ENCODE measurements around the gene SLC35E3. TPM values are rescaled to one million over a fixed set of nuclear protein-coding genes. Genes with fewer than 3 reads are reported as not detected.
"Not testable (repeated sequence)": the region's sequence is repeated elsewhere in the genome, so short reads cannot be mapped to it uniquely, and the experiment has no call there.

Gene SLC35E3
- total RNA-seq, 1 donor from 2014 or later: 9.5 TPM

DNA sequence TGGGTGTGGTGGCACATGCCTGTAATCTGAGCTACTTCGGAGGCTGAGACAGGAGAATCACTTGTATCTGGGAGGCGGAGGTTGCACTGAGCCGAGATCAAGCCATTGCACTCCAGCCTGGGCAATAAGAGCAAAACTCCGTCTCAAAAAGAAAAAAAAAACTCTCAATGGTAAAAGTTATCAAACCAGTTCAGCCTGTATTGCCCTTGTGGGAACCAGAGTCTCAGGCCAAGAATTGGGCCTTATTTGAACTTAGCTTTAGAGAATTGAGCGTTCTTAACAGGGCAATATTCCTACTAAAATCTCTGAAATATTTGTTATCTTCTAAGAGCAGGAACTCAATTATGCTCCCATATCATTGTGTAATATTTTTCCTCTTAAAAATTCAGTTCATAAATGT is 54.3 kb downstream of the SLC35E3 start:
- no peaks in the 10 kb centered on the region for H3K27me3 Mint-ChIP-seq (ENCODE audit: unreplicated experiment)
- no peaks in the 10 kb centered on the region for H3K36me3 Mint-ChIP-seq (ENCODE audit: unreplicated experiment)
- no peak overlapping the region for H3K27ac Mint-ChIP-seq (ENCODE audit: unreplicated experiment)
- no peak overlapping the region for H3K4me3 Mint-ChIP-seq (ENCODE audit: unreplicated experiment)
- no peak for DNase-seq (ENCODE audit: extremely low spot score, unreplicated experiment)
- no peak for TF ChIP-seq CTCF (IDR thresholded peaks at IDR 0.05)
- H3K9me3 Mint-ChIP-seq (ENCODE audit: unreplicated experiment): no peaks in the 10 kb centered on the region
- H3K4me1 Mint-ChIP-seq (ENCODE audit: unreplicated experiment): no peaks in the 10 kb centered on the region

GRCh38 chr12:68801124-68801523 is 55.1 kb downstream of the SLC35E3 start:
- H3K4me3 Mint-ChIP-seq (ENCODE audit: unreplicated experiment); DNase-seq (ENCODE audit: extremely low spot score, unreplicated experiment); H3K36me3 Mint-ChIP-seq (ENCODE audit: unreplicated experiment); H3K4me1 Mint-ChIP-seq (ENCODE audit: unreplicated experiment); H3K27me3 Mint-ChIP-seq (ENCODE audit: unreplicated experiment); H3K9me3 Mint-ChIP-seq (ENCODE audit: unreplicated experiment); H3K27ac Mint-ChIP-seq (ENCODE audit: unreplicated experiment): not testable (repeated sequence)

- H3K9me3 Mint-ChIP-seq (ENCODE audit: unreplicated experiment); H3K36me3 Mint-ChIP-seq (ENCODE audit: unreplicated experiment); H3K4me1 Mint-ChIP-seq (ENCODE audit: unreplicated experiment); H3K27ac Mint-ChIP-seq (ENCODE audit: unreplicated experiment); H3K4me3 Mint-ChIP-seq (ENCODE audit: unreplicated experiment); DNase-seq (ENCODE audit: extremely low spot score, unreplicated experiment); H3K27me3 Mint-ChIP-seq (ENCODE audit: unreplicated experiment): not testable (repeated sequence)
These were observed 56.4 kb downstream of the SLC35E3 start for GRCh38 chr12:68802372-68802745.

- H3K4me1 Mint-ChIP-seq (ENCODE audit: unreplicated experiment); H3K4me3 Mint-ChIP-seq (ENCODE audit: unreplicated experiment); H3K36me3 Mint-ChIP-seq (ENCODE audit: unreplicated experiment); H3K9me3 Mint-ChIP-seq (ENCODE audit: unreplicated experiment); H3K27me3 Mint-ChIP-seq (ENCODE audit: unreplicated experiment); H3K27ac Mint-ChIP-seq (ENCODE audit: unreplicated experiment): not testable (repeated sequence)
- DNase-seq (ENCODE audit: extremely low spot score, unreplicated experiment): peak; percentile 54
These were observed 57.1 kb downstream of the SLC35E3 start for GRCh38 chr12:68802911-68803651.

DNA sequence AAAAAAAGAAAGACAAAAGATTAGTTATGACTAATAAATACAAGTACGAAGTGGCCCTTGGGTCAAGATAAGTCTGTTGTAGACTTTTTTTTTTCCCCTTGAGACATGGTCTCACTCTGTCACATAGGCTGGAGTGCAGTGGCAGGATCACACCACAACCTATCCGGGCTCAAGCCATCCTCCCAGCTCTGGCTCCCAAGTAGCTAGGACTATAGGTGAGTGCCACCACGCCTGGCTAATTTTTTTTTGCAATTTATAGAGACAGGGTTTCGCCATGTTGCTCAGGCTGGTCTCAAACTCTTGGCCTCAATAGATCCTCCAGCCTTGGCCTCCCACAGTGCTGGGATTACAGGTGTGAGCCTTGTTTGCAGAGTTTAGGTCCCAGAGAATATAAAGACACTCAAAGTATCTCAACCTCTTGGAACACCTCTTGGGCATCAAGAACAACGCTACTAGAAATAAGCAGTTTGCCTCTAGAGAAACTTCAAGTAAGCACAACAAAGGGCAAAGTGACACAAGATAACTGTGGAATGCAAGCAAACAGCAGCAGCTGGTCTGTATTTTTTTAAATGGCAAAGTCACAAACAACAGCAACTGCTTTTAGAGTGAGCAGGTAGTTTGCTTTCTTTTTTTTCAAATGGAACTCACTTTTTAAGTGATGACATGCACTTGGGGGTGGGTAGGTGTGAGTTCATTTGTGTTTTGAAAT is 58.1 kb downstream of the SLC35E3 start:
- DNase-seq (ENCODE audit: extremely low spot score, unreplicated experiment): no peak
- Mint-ChIP-seq H3K4me1 (ENCODE audit: unreplicated experiment) (peaks cover 4% of the 10 kb centered on the region), H3K9me3 (ENCODE audit: unreplicated experiment) (no peaks in the 10 kb centered on the region), H3K27me3 (ENCODE audit: unreplicated experiment) (no peaks in the 10 kb centered on the region), H3K4me3 (ENCODE audit: unreplicated experiment) (no peak overlapping the region), H3K27ac (ENCODE audit: unreplicated experiment) (no peak overlapping the region), H3K36me3 (ENCODE audit: unreplicated experiment) (peaks cover 2% of the 10 kb centered on the region)
- no peak for TF ChIP-seq CTCF (IDR thresholded peaks at IDR 0.05)

DNA sequence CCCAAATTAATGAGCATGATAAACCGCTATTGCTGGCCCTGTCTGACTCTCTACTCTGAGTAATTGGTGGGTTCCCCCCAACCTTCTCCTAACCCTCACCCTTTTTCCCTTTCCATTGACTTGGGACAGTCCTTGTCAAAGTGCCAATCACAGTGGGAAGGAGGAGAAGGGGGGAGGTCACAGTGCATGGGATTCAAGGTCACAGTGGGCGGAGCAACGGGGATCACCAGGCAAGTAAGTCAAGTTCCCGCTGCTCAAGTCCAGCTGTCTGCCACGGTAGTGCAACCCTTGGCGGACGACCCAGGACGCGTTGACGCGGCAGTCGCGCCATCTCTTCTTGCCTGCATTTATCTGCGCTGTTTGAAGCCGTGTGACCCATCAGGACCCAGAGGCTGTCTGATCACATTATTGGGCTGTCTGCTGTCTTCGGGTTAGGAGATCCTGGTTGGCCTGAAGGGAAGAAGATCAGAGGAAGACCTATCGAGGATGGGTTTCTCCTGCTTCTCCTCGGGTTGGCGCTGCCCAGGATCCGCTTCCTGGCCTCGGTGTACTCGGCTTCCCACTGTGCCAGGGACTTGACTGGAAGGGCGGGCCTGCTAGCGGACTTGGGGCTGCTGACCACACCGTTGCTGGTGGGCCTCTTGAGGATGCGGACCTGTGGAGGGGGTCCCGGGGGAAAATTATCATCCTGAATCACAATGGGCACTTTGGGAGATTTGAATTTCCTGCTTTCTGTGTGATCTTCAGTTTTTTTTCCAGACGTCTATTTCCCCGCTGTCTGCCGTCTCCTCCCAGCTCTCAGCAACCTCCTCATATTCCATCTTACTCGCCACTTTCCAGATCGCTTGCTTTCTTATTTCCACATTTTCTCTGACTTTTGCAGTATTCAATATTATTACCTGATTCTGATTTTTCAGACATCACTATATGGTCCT is 58.9 kb downstream of the SLC35E3 start:
- Mint-ChIP-seq H3K27ac (ENCODE audit: unreplicated experiment) (no peak overlapping the region), H3K36me3 (ENCODE audit: unreplicated experiment) (peaks cover 8% of the 10 kb centered on the region), H3K9me3 (ENCODE audit: unreplicated experiment) (no peaks in the 10 kb centered on the region), H3K4me1 (ENCODE audit: unreplicated experiment) (peaks cover 8% of the 10 kb centered on the region), H3K27me3 (ENCODE audit: unreplicated experiment) (no peaks in the 10 kb centered on the region), H3K4me3 (ENCODE audit: unreplicated experiment) (no peak overlapping the region)
- peak; percentile 63 for DNase-seq (ENCODE audit: extremely low spot score, unreplicated experiment)
- TF ChIP-seq CTCF (IDR thresholded peaks at IDR 0.05): no peak

Data from osteocyte (in vitro differentiated cells).